ENCODE measurements around the gene SMIM45.
A peak's percentile ranks its signal among the peaks of the same experiment; 100 is the strongest.

SMIM45 gene

DNA sequence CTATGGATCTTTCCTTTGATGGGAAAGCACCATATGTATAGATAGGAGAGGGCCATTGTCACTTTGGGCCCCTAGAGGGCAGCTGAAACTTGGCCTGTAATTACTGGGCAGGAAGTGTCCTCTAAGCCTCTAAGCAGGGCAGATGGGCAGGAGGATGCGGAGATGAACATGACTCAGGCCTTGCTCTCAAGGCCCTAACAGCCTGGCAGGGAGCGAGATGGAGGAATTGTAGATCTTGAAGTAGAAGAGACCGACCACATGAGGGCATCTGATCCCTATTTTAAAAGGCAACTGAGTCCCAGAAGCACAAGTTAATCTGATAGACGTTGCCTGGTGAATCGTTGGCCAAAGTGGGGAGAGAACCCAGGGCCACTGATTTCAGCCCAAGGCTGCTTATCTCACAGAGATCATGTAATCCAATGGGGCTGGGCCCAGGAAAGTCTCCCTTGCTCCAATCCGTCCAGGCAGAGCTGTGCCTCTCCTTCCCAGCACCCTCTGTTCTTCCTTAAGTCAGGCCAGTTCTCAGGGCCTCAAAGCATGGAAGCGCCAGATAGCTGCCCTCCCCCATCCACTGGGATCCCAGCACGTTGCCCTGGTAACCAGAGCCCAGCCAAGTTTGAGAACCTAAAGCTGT is 14.8 kb downstream of the SMIM45 start:
- H3K9me3 ChIP-seq (ENCODE audit: control insufficient read depth, insufficient read depth, low read depth, low read length) = no peaks in the 10 kb centered on the region
- H3K36me3 ChIP-seq (ENCODE audit: control insufficient read depth in 2 of 2, insufficient read depth in 1 of 2, low read length in 2 of 2) = no peaks in the 10 kb centered on the region
- H3K27ac ChIP-seq (ENCODE audit: extremely low read depth, low read depth, low read length) = no peak overlapping the region
- ChIA-PET POLR2A (interaction anchor here (0.6 to 0.7 kb wide), 3 partner anchors 22 to 402 kb away, joined by 3 to 5 read pairs (median 4); partner anchors contain the start of gene TNFRSF13C), CTCF (interaction anchor here (0.5 to 2.4 kb wide), 19 partner anchors 9 to 603 kb away, joined by 3 to 16 read pairs (median 4); partner anchors contain the start of gene NDUFA6)
- H3K4me3 ChIP-seq (ENCODE audit: low read depth, low read length) = no peak overlapping the region
- peaks cover 11% of the 10 kb centered on the region for H3K4me1 ChIP-seq (ENCODE audit: control insufficient read depth, insufficient read depth, low read length)
- TF ChIP-seq ZNF266 (tag by site-specific recombination; IDR thresholded peaks at IDR 0.05; ENCODE audit: low read depth) (no peak), ZBTB17 (tag by site-specific recombination; IDR thresholded peaks at IDR 0.05) (peak; percentile 25; the same call in 1 of the 2 replicates), ZNF341 (tag by site-specific recombination; IDR thresholded peaks at IDR 0.05; ENCODE audit: low read depth) (no peak), ZNF133 (tag by site-specific recombination; IDR thresholded peaks at IDR 0.05) (no peak), FEZF1 (tag by site-specific recombination; IDR thresholded peaks at IDR 0.05) (no peak), ZNF654 (tag by site-specific recombination; IDR thresholded peaks at IDR 0.05; ENCODE audit: low read depth) (peak; percentile 58), ZNF560 (tag by site-specific recombination; IDR thresholded peaks at IDR 0.05; ENCODE audit: borderline replicate concordance) (no peak), ZNF292 (tag by site-specific recombination; IDR thresholded peaks at IDR 0.05; ENCODE audit: borderline replicate concordance, low read depth) (no peak)
- TF ChIP-seq, protein P1, sequence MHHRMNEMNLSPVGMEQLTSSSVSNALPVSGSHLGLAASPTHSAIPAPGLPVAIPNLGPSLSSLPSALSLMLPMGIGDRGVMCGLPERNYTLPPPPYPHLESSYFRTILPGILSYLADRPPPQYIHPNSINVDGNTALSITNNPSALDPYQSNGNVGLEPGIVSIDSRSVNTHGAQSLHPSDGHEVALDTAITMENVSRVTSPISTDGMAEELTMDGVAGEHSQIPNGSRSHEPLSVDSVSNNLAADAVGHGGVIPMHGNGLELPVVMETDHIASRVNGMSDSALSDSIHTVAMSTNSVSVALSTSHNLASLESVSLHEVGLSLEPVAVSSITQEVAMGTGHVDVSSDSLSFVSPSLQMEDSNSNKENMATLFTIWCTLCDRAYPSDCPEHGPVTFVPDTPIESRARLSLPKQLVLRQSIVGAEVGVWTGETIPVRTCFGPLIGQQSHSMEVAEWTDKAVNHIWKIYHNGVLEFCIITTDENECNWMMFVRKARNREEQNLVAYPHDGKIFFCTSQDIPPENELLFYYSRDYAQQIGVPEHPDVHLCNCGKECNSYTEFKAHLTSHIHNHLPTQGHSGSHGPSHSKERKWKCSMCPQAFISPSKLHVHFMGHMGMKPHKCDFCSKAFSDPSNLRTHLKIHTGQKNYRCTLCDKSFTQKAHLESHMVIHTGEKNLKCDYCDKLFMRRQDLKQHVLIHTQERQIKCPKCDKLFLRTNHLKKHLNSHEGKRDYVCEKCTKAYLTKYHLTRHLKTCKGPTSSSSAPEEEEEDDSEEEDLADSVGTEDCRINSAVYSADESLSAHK (tag by site-specific recombination; IDR thresholded peaks at IDR 0.05) = no peak
- TF ChIP-seq, protein P2, sequence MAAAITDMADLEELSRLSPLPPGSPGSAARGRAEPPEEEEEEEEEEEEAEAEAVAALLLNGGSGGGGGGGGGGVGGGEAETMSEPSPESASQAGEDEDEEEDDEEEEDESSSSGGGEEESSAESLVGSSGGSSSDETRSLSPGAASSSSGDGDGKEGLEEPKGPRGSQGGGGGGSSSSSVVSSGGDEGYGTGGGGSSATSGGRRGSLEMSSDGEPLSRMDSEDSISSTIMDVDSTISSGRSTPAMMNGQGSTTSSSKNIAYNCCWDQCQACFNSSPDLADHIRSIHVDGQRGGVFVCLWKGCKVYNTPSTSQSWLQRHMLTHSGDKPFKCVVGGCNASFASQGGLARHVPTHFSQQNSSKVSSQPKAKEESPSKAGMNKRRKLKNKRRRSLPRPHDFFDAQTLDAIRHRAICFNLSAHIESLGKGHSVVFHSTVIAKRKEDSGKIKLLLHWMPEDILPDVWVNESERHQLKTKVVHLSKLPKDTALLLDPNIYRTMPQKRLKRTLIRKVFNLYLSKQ (tag by site-specific recombination; IDR thresholded peaks at IDR 0.05; ENCODE audit: borderline replicate concordance) = no peak
- TF ChIP-seq, protein P3, sequence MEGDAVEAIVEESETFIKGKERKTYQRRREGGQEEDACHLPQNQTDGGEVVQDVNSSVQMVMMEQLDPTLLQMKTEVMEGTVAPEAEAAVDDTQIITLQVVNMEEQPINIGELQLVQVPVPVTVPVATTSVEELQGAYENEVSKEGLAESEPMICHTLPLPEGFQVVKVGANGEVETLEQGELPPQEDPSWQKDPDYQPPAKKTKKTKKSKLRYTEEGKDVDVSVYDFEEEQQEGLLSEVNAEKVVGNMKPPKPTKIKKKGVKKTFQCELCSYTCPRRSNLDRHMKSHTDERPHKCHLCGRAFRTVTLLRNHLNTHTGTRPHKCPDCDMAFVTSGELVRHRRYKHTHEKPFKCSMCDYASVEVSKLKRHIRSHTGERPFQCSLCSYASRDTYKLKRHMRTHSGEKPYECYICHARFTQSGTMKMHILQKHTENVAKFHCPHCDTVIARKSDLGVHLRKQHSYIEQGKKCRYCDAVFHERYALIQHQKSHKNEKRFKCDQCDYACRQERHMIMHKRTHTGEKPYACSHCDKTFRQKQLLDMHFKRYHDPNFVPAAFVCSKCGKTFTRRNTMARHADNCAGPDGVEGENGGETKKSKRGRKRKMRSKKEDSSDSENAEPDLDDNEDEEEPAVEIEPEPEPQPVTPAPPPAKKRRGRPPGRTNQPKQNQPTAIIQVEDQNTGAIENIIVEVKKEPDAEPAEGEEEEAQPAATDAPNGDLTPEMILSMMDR (tag by site-specific recombination; IDR thresholded peaks at IDR 0.05) = peak; percentile 77; the same call in 1 of the 2 replicates

DNA sequence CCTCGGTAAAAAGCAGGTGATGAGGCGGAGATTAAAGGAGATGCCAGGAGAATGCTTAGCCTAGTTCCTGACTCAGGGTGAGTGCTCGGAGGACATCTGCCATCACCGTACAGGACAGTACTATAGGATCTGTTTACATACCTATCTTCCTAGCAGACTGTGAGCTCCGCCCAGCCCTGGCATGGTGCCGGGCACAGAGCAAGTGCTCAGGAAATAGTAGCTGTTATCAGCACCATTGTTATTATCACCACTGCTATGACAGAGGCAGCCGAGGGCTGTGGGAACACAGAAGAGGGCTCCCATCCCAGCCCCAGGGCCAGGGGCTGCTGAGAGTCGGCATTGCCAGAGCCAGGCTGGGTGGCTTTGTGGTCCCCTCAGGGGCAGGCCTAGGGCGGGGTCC is 16.7 kb downstream of the SMIM45 start:
- ChIA-PET POLR2A (interaction anchor here (0.6 to 3.2 kb wide), 4 partner anchors 22 to 410 kb away, joined by 3 to 11 read pairs (median 6); partner anchors contain the start of genes CENPM, NAGA and NDUFA6), CTCF (interaction anchor here (0.8 to 2.4 kb wide), 7 partner anchors 9 to 149 kb away, joined by 3 to 16 read pairs (median 4); partner anchors contain the start of genes CENPM and NDUFA6)
- peaks cover 11% of the 10 kb centered on the region for H3K4me1 ChIP-seq (ENCODE audit: control insufficient read depth, insufficient read depth, low read length)
- TF ChIP-seq ZNF664 (tag by site-specific recombination; IDR thresholded peaks at IDR 0.05) (peak; percentile 80), ZNF211 (tag by site-specific recombination; IDR thresholded peaks at IDR 0.05; ENCODE audit: low read depth) (no peak), KLF1 (tag by site-specific recombination; IDR thresholded peaks at IDR 0.05) (0 out of 2 replicates have a peak, but pooled peaks have one; percentile 13)
- H3K36me3 ChIP-seq (ENCODE audit: control insufficient read depth in 2 of 2, insufficient read depth in 1 of 2, low read length in 2 of 2) = no peaks in the 10 kb centered on the region
- H3K4me3 ChIP-seq (ENCODE audit: low read depth, low read length) = no peak overlapping the region
- no peaks in the 10 kb centered on the region for H3K9me3 ChIP-seq (ENCODE audit: control insufficient read depth, insufficient read depth, low read depth, low read length)
- H3K27ac ChIP-seq (ENCODE audit: extremely low read depth, low read depth, low read length) = no peak overlapping the region
